Adrenal gland (tissue), 12 donors: Measurements from ENCODE around the gene NHS. TPM values are rescaled to one million over a fixed set of nuclear protein-coding genes. Genes with fewer than 3 reads are reported as not detected.
"Not testable (repeated sequence)": the region's sequence is repeated elsewhere in the genome, so short reads cannot be mapped to it uniquely, and the experiment has no call there.

ENCODE experiments used
- DNase-seq, 7 donors: peaks; one replicate each; pipeline ENCODE4 v3.0.0-alpha.2; 2019 to 2020
- H3K27ac ChIP-seq, 5 donors: fragments of 200-600 bp; sonication (generic) in 4 of 5; 1 replicate in 3 of 5; 2 replicates in 2 of 5; pipeline versions ENCODE4 v1.5.1 to v1.8.0; 2016 to 2020; ENCODE audit warnings: mild to moderate bottlenecking in 1 of 5
- H3K27me3 ChIP-seq: fragments of 200-600 bp; 2 replicates; pipeline ENCODE4 v1.8.0; 2021
- H3K36me3 ChIP-seq, 2 donors: fragments of 200-600 bp; replicated peaks in 1 of 2; 1 replicate in 1 of 2; 2 replicates in 1 of 2; pipeline versions ENCODE4 v1.5.1 to v1.8.0; 2018 to 2022
- H3K4me1 ChIP-seq, 2 donors: fragments of 200-600 bp; replicated peaks in 1 of 2; 1 replicate in 1 of 2; 2 replicates in 1 of 2; pipeline versions ENCODE4 v1.5.1 to v1.8.0; 2018 to 2021
- H3K4me3 ChIP-seq, 4 donors: fragments of 200-600 bp; sonication (generic) in 3 of 4; one replicate each; pipeline ENCODE4 v1.5.1; 2016 to 2018
- H3K9me3 ChIP-seq, 3 donors: fragments of 200-600 bp; sonication (generic) in 1 of 3; replicated peaks in 1 of 3; 1 replicate in 2 of 3; 2 replicates in 1 of 3; pipeline versions ENCODE4 v1.5.1 to v1.8.0; 2016 to 2021
- CTCF ChIP-seq, 6 experiments: fragments of 450-650 bp in 4 of 6; fragments of 200-600 bp in 2 of 6; sonication (generic) in 1 of 6; IDR thresholded peaks; 1 replicate in 5 of 6; 2 replicates in 1 of 6; pipeline versions ENCODE4 v1.5.1 to v1.8.0; 2016 to 2021; ENCODE audit warnings: antibody characterized with exemption in 6 of 6, mild to moderate bottlenecking in 2 of 6, moderate library complexity in 1 of 6
- POLR2A ChIP-seq, 2 donors: fragments of 450-650 bp; IDR thresholded peaks; one replicate each; pipeline ENCODE4 v1.6.1; 2017; ENCODE audit warnings: antibody characterized with exemption in 2 of 2, mild to moderate bottlenecking in 2 of 2, moderate library complexity in 1 of 2
- WGBS, 4 donors: extraction: QIAGEN DNeasy Blood & Tissue Kit in 2 of 4; methylation state at CpG; one replicate each; pipeline versions ENCODE4 v1.1.5 to v1.1.7; 2013 to 2017; 5-methylcytosine and 5-hydroxymethylcytosine counted together
- intact Hi-C, 2 donors: fragments of 100-400 bp; cut with DNase I; formaldehyde crosslinking; loops; one replicate each; pipeline versions ENCODE4 v1.14.1 to v1.15.0; 2022 to 2023
- polyA plus RNA-seq, 3 donors: library from polyadenylated mRNA; stranded (reverse); fragments of 200-250 nt in 2 of 3; fragments of 350-450 nt in 1 of 3; fragmentation: Illumina TruSeq in 1 of 3; extraction: RNeasy Lipid Tissue Mini Kit (QIAGEN cat#74804) in 1 of 3; gene quantifications; one replicate each; pipeline ENCODE4 v1.2.3, GENCODE V29; 2013 to 2014
- total RNA-seq, 9 donors: library from RNA; depleted of rRNA in 4 of 9; stranded (reverse); fragments of >200 nt in 4 of 9; fragments of 120-200 nt in 1 of 9; fragmentation: NEBNext Ultra II Directional in 1 of 9; extraction: Animal tissue kit (Norgen Biotek cat#: 25700) in 1 of 9; gene quantifications; one replicate each; pipeline versions ENCODE4 v1.1.0 to v1.2.4, GENCODE V29; 2013 to 2023
- donor health status: healthy with polysubstance abuse.
- donor health status: Bipolar disorder and iron deficiency.
- donor health status: DM: yes; HTN: yes; CAD: no.
- donor health status: DM: no; HTN: no; CAD: no.
- donor health status: DM: no; HTN: no; CAD: no.
- donor health status: DM: yes; HTN: yes; CAD: no.

The NHS gene
- total and polyA plus RNA-seq, 12 donors = 4.4 to 12.5 (median 6.8) TPM

GRCh38 chrX:17441965-17442364 is 67.0 kb downstream of the NHS start:
- H3K27ac ChIP-seq = no peak overlapping the region
- DNase-seq = no peak
- H3K9me3 ChIP-seq = no peaks in the 10 kb centered on the region
- no peaks in the 10 kb centered on the region for H3K36me3 ChIP-seq
- no peak overlapping the region for H3K4me3 ChIP-seq
- no peak for TF ChIP-seq CTCF (IDR thresholded peaks at IDR 0.05)
- TF ChIP-seq POLR2A (IDR thresholded peaks at IDR 0.05) = no peak
- no peaks in the 10 kb centered on the region for H3K4me1 ChIP-seq
- H3K27me3 ChIP-seq = peaks cover 4% of the 10 kb centered on the region
- intact Hi-C loops = no loop called here

- Histone ChIP-seq H3K9me3 (no peaks in the 10 kb centered on the region), H3K4me3 (no peak overlapping the region), H3K27me3 (peaks cover 4% of the 10 kb centered on the region), H3K27ac (no peak overlapping the region), H3K4me1 (no peaks in the 10 kb centered on the region), H3K36me3 (no peaks in the 10 kb centered on the region)
- intact Hi-C loops = no loop called here
- TF ChIP-seq POLR2A (IDR thresholded peaks at IDR 0.05) (no peak), CTCF (IDR thresholded peaks at IDR 0.05) (no peak)
- DNase-seq = no peak
- WGBS, 4 donors = 79 to 100% (median 91%) methylated on average over 3 of the region's 3 CpGs
These were observed 67.9 kb downstream of the NHS start for GRCh38 chrX:17442898-17443297.

DNA sequence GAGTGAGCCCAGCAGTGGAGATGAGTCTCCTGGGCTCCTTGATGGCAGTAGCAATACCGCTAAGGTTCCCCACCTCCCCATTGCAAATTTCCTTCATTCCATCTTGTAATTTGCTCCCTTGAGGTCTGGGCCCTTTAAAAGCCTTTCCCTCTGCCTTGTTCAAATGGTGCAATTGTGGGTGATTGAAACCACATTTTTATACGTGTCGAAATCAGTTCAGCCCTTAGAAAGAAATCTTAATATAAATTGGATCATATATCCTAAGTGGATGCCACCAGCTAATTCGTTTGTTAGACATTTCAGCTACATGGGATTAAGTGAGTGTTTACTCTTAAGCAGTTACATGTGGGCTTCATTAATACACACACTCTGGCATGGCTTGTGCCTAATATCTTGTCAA is 68.6 kb downstream of the NHS start:
- 68 to 91% (median 85%) methylated on average over 4 of the region's 4 CpGs for WGBS, 4 donors
- Histone ChIP-seq H3K27ac (no peak overlapping the region), H3K4me1 (no peaks in the 10 kb centered on the region), H3K9me3 (no peaks in the 10 kb centered on the region), H3K27me3 (peaks cover 2% of the 10 kb centered on the region), H3K36me3 (no peaks in the 10 kb centered on the region), H3K4me3 (no peak overlapping the region)
- DNase-seq = no peak
- TF ChIP-seq POLR2A (IDR thresholded peaks at IDR 0.05) (no peak), CTCF (IDR thresholded peaks at IDR 0.05) (no peak)
- intact Hi-C loops = no loop called here

DNA sequence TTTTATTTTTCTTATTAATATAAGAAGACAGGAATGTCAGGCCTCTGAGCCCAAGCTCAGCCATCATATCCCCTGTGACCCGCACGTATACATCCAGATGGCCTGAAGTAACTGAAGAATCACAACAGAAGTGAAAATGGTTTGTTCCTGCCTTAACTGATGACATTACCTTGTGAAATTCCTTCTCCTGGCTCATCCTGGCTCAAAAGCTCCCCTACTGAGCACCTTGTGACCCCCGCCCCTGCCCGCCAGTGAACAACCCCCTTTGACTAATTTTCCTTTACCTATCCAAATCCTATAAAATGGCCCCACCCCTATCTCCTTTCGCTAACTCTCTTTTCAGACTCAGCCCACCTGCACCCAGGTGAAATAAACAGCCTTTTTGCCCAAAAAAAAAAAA is 71.3 kb downstream of the NHS start:
- H3K27ac ChIP-seq, H3K27me3 ChIP-seq, H3K4me3 ChIP-seq, DNase-seq, H3K4me1 ChIP-seq, H3K36me3 ChIP-seq, intact Hi-C loops, H3K9me3 ChIP-seq: not testable (repeated sequence)
- WGBS, 4 donors = 76 to 100% (median 91%) methylated on average over 5 of the region's 5 CpGs

DNA sequence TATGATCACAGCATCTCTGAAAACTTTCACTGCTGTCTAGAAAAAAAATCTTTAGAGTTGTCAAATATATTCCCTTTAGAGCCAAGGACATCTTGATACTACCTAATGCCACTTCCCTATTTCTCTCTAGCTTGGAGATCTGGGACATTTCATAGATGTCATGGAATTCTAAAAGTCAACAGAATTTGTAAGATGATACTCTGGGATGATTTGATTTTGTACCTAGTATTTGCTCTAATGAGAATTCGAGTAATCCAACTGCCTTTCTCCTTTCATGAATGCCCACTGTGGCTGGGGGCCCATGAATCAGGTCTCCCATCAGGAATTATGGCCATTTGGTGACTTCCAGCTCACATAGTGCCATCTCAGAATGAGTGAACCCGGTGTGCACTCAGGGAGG is 73.2 kb downstream of the NHS start:
- TF ChIP-seq POLR2A (IDR thresholded peaks at IDR 0.05) = no peak
- TF ChIP-seq CTCF (IDR thresholded peaks at IDR 0.05) = no peak
- H3K4me1 ChIP-seq = no peaks in the 10 kb centered on the region
- H3K4me3 ChIP-seq = no peak overlapping the region
- intact Hi-C loops = no loop called here
- no peaks in the 10 kb centered on the region for H3K27me3 ChIP-seq
- H3K27ac ChIP-seq = no peak overlapping the region
- WGBS, 4 donors = 49 to 84% (median 70%) methylated on average over 2 of the region's 2 CpGs
- DNase-seq = no peak
- H3K36me3 ChIP-seq = no peaks in the 10 kb centered on the region
- no peaks in the 10 kb centered on the region for H3K9me3 ChIP-seq
